HS-5 (cell line): Measurements from ENCODE around the gene CCDC167.
"Not testable (repeated sequence)": the region's sequence is repeated elsewhere in the genome, so short reads cannot be mapped to it uniquely, and the experiment has no call there.

Source experiments
- DNase-seq: peaks from one replicate; pipeline ENCODE4 v3.0.0-alpha.2; 2012; ENCODE audit warnings: low read depth

CCDC167 gene

GRCh38 chr6:37511201-37511600, 11.5 kb upstream of the CCDC167 start:
- DNase-seq = no peak

- no peak for DNase-seq
Observed at GRCh38 chr6:37507690-37508421, 8.2 kb upstream of the CCDC167 start.

- no peak for DNase-seq
Observed at GRCh38 chr6:37507077-37507476, 7.4 kb upstream of the CCDC167 start.

GRCh38 chr6:37506479-37506878, 6.8 kb upstream of the CCDC167 start:
- no peak for DNase-seq

- DNase-seq = no peak
Observed at GRCh38 chr6:37504024-37504423, 4.3 kb upstream of the CCDC167 start.

GRCh38 chr6:37503309-37503965, 3.7 kb upstream of the CCDC167 start:
- no peak for DNase-seq

GRCh38 chr6:37502703-37503291, 3.1 kb upstream of the CCDC167 start:
- DNase-seq = no peak

GRCh38 chr6:37501632-37502491, 2.2 kb upstream of the CCDC167 start:
- no peak for DNase-seq

GRCh38 chr6:37500904-37501303, 1.2 kb upstream of the CCDC167 start:
- DNase-seq = not testable (repeated sequence)

- no peak for DNase-seq
Observed at GRCh38 chr6:37500294-37500608, 558 bp upstream of the CCDC167 start.

GRCh38 chr6:37496951-37497885, 2.5 kb downstream of the CCDC167 start:
- DNase-seq = no peak

GRCh38 chr6:37495244-37495934, 4.3 kb downstream of the CCDC167 start:
- no peak for DNase-seq

- no peak for DNase-seq
Observed at GRCh38 chr6:37493661-37493995, 6.1 kb downstream of the CCDC167 start.

GRCh38 chr6:37492991-37493660, 6.6 kb downstream of the CCDC167 start:
- DNase-seq = no peak

- DNase-seq = no peak
Observed at GRCh38 chr6:37492236-37492972, 7.3 kb downstream of the CCDC167 start.

GRCh38 chr6:37491830-37492208, 7.9 kb downstream of the CCDC167 start:
- no peak for DNase-seq

- no peak for DNase-seq
Observed at GRCh38 chr6:37491171-37491829, 8.4 kb downstream of the CCDC167 start.

GRCh38 chr6:37490536-37491170, 9.0 kb downstream of the CCDC167 start:
- no peak for DNase-seq
